A673 (cell line): Measurements from ENCODE around the gene PDCD2. TPM values are rescaled to one million over a fixed set of nuclear protein-coding genes. Genes with fewer than 3 reads are reported as not detected.
A peak's percentile ranks its signal among the peaks of the same experiment; 100 is the strongest.
"Not testable (repeated sequence)": the region's sequence is repeated elsewhere in the genome, so short reads cannot be mapped to it uniquely, and the experiment has no call there.

ENCODE experiments used
- BruUV-seq: library from RNA; stranded (reverse); fragments of 400-500 nt; replicated peaks from 2 replicates; lab custom pipeline; 2021; lab: Mats Ljungman, UMichigan
- CTCF ChIA-PET: fragments of 300-600 bp; sonication (Branson Sonifier 250); formaldehyde crosslinking; loops from one replicate; lab custom pipeline; 2022; ENCODE audit warnings: antibody characterized with exemption; lab: Charles Lee
- POLR2A ChIA-PET: fragments of 300-600 bp; sonication (Branson Sonifier 250); formaldehyde crosslinking; loops from one replicate; lab custom pipeline; 2022; ENCODE audit warnings: antibody characterized with exemption; ENCODE audit not compliant: low non-redundant PET; lab: Charles Lee
- DNase-seq: peaks from one replicate; pipeline ENCODE4 v3.0.0-alpha.2; 2015; ENCODE audit warnings: low spot score
- H3K27ac ChIP-seq: fragments of 200-600 bp; sonication (generic); 2 replicates; pipeline ENCODE4 v1.5.1; 2016; ENCODE audit warnings: mixed run types, low read depth, mild to moderate bottlenecking, mixed read lengths, antibody characterized with exemption, low read length; ENCODE audit not compliant: poor library complexity, severe bottlenecking
- H3K27me3 ChIP-seq: fragments of 200-600 bp; sonication (generic); replicated peaks from 2 replicates; pipeline ENCODE4 v1.6.1; 2017; ENCODE audit warnings: mixed run types, low read depth, mild to moderate bottlenecking, mixed read lengths, antibody characterized with exemption, low read length; ENCODE audit not compliant: insufficient read depth, poor library complexity
- H3K36me3 ChIP-seq: fragments of 200-600 bp; sonication (generic); 2 replicates; pipeline ENCODE4 v1.6.1; 2016; ENCODE audit warnings: mixed run types, mild to moderate bottlenecking, mixed read lengths, antibody characterized with exemption, low read length; ENCODE audit not compliant: insufficient read depth, poor library complexity, severe bottlenecking
- H3K4me1 ChIP-seq: fragments of 200-600 bp; sonication (generic); 2 replicates; pipeline ENCODE4 v1.6.1; 2017; ENCODE audit warnings: mixed run types, mild to moderate bottlenecking, mixed read lengths, antibody characterized with exemption, low read length; ENCODE audit not compliant: insufficient read depth, poor library complexity, severe bottlenecking
- H3K4me3 ChIP-seq: fragments of 200-600 bp; sonication (generic); 2 replicates; pipeline ENCODE4 v1.5.1; 2016; ENCODE audit warnings: low read depth, mixed run types, mild to moderate bottlenecking, mixed read lengths, low read length; ENCODE audit not compliant: poor library complexity, severe bottlenecking
- H3K9me3 ChIP-seq: fragments of 200-600 bp; sonication (generic); 2 replicates; pipeline ENCODE4 v1.6.1; 2016; ENCODE audit warnings: mixed run types, low read depth, mild to moderate bottlenecking, mixed read lengths, antibody characterized with exemption, low read length; ENCODE audit not compliant: poor library complexity, severe bottlenecking
- CTCF ChIP-seq: fragments of 300-800, 200-600 bp; sonication (generic); conservative IDR thresholded peaks from 2 replicates; pipeline ENCODE4 v1.5.1; 2017; ENCODE audit warnings: low read depth, mild to moderate bottlenecking, antibody characterized with exemption, low read length, moderate library complexity, mixed read lengths
- EZH2 ChIP-seq: fragments of 200-600 bp; sonication (generic); IDR thresholded peaks from 2 replicates; pipeline ENCODE4 v1.6.1; 2017; ENCODE audit warnings: borderline replicate concordance, low read depth, mild to moderate bottlenecking, mixed read lengths, antibody characterized with exemption, low read length; ENCODE audit not compliant: poor library complexity, severe bottlenecking
- intact Hi-C: fragments of 100-400 bp; cut with micrococcal nuclease; formaldehyde crosslinking; loops from one replicate; pipeline ENCODE4 v1.10.0; 2022; ENCODE audit not compliant: unreplicated experiment
- total RNA-seq: library from RNA; stranded (reverse); gene quantifications from 2 replicates; pipeline ENCODE4 v1.2.3, GENCODE V29; 2021

Gene PDCD2
- total RNA-seq, 1 experiment from 2014 or later, result 123 TPM

DNA sequence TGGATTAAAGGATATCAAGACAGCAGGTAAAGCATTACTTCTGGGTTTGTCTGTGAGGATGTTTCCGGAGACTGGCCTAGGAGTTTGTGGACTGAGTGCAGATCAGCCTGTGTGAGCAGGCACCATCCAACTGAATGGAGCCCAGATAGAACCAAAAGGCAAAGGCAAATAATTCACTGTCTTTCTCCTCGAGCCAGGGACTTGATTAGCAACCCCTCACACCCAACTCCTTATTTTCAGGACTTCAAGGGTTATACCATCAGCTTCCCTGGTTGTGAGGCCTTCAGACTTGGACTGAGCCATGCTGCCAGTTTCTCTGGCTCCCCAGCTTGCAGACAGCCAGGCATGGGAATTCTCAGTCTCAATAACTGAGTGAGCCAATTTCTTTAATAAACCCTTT, 50.6 kb downstream of the PDCD2 start:
- Histone ChIP-seq H3K36me3 (peaks cover 63% of the 10 kb centered on the region), H3K27ac (no peak overlapping the region), H3K9me3 (no peaks in the 10 kb centered on the region), H3K27me3 (no peaks in the 10 kb centered on the region), H3K4me1 (no peaks in the 10 kb centered on the region), H3K4me3 (no peak overlapping the region)
- intact Hi-C loops, result loop anchor here (5.0 kb wide), 2 partner anchors 701 to 741 kb away; no protein-coding TSS in a partner anchor
- ChIA-PET CTCF (no interaction called here), POLR2A (no interaction called here)
- DNase-seq, result no peak
- TF ChIP-seq CTCF, result no peak
- no peak for TF ChIP-seq EZH2
- no TSS peak for BruUV-seq

GRCh38 chr6:170532867-170533488, 51.5 kb downstream of the PDCD2 start:
- POLR2A ChIA-PET, result no interaction called here

GRCh38 chr6:170529839-170530469, 54.5 kb downstream of the PDCD2 start:
- H3K9me3 ChIP-seq, result no peaks in the 10 kb centered on the region
- H3K4me1 ChIP-seq, result no peaks in the 10 kb centered on the region
- TF ChIP-seq EZH2 (no peak), CTCF (peak; percentile 88)
- DNase-seq, result peak; percentile 75
- POLR2A ChIA-PET, result no interaction called here
- H3K36me3 ChIP-seq, result peaks cover 24% of the 10 kb centered on the region
- intact Hi-C loops, result loop anchor here (5.0 kb wide), 4 partner anchors 698 to 1638 kb away; partner anchors contain the start of gene PHF10
- H3K4me3 ChIP-seq, result no peak overlapping the region
- CTCF ChIA-PET, result interaction anchor here (0.9 kb wide), 1 partner anchor 740 kb away, joined by 3 read pairs; no protein-coding TSS in a partner anchor
- BruUV-seq, result no TSS peak
- H3K27ac ChIP-seq, result no peak overlapping the region
- no peaks in the 10 kb centered on the region for H3K27me3 ChIP-seq

More at GRCh38 chr6:170532867-170533488, 51.5 kb downstream of the PDCD2 start:
- TF ChIP-seq EZH2 (no peak), CTCF (no peak)
- H3K27ac ChIP-seq, result no peak overlapping the region
- BruUV-seq, result no TSS peak
- no peak overlapping the region for H3K4me3 ChIP-seq
- no peaks in the 10 kb centered on the region for H3K27me3 ChIP-seq
- no peaks in the 10 kb centered on the region for H3K4me1 ChIP-seq
- CTCF ChIA-PET, result no interaction called here
- no peaks in the 10 kb centered on the region for H3K9me3 ChIP-seq
- DNase-seq, result no peak
- H3K36me3 ChIP-seq, result peaks cover 54% of the 10 kb centered on the region
- intact Hi-C loops, result loop anchor here (5.0 kb wide), 2 partner anchors 701 to 741 kb away; no protein-coding TSS in a partner anchor

- H3K4me3 ChIP-seq, H3K27ac ChIP-seq, CTCF ChIA-PET, H3K9me3 ChIP-seq, H3K4me1 ChIP-seq, H3K27me3 ChIP-seq, DNase-seq, H3K36me3 ChIP-seq, BruUV-seq: not testable (repeated sequence)
- POLR2A ChIA-PET, result interaction anchor here (0.6 kb wide), 1 partner anchor 845 kb away, joined by 3 read pairs; no protein-coding TSS in a partner anchor
- intact Hi-C loops, result loop anchor here (5.0 kb wide), 2 partner anchors 806 to 1636 kb away; partner anchors contain the start of gene PHF10
These were observed 56.4 kb downstream of the PDCD2 start for GRCh38 chr6:170527995-170528394.
